A549 (cell line): ENCODE data around the gene OLIG2. TPM values are rescaled to one million over a fixed set of nuclear protein-coding genes. Genes with fewer than 3 reads are reported as not detected.

Experiments
- ATAC-seq, 2 experiments: fragments of 200-7000 bp in 1 of 2; fragments of >200 bp in 1 of 2; cut with Nextera tagmentation in 1 of 2; cut with Tn5 transposase in 1 of 2; 3 replicates each; pipeline versions ENCODE4 v1.8.0 to v1.9.1; 2018 to 2020; ENCODE audit warnings: mild to moderate bottlenecking in 1 of 2, moderate library complexity in 1 of 2
- CTCF ChIA-PET: fragments of 300-600 bp; sonication (Branson Sonifier 250); formaldehyde crosslinking; extraction: SDS; loops from one replicate; lab custom pipeline; 2021; ENCODE audit warnings: antibody characterized with exemption, inconsistent platforms; lab: Yijun Ruan, JAX
- POLR2A ChIA-PET: fragments of 350-600 bp; formaldehyde crosslinking; extraction: SDS; loops from one replicate; lab custom pipeline; 2021; ENCODE audit warnings: antibody characterized with exemption, inconsistent platforms; lab: Yijun Ruan, JAX
- DNase-seq, 2 experiments: peaks; one replicate each; pipeline versions ENCODE4 v3.0.0 to v3.0.0-alpha.2; 2011 to 2016; ENCODE audit warnings: low read depth in 1 of 2, low spot score in 1 of 2
- FAIRE-seq: peaks from 2 replicates; lab custom pipeline; 2011; peaks lifted over from hg19 to GRCh38; lab: Jason Lieb, UNC
- H3K27ac ChIP-seq, 2 experiments: fragments of >200 bp; sonication (Bioruptor Twin); formaldehyde crosslinking; 3 replicates each; pipeline ENCODE4 v1.5.1; 2016 to 2017
- H3K4me1 ChIP-seq: fragments of >200 bp; sonication (Bioruptor Twin); formaldehyde crosslinking; 3 replicates; pipeline ENCODE4 v1.6.1; 2016
- H3K4me2 ChIP-seq: fragments of >200 bp; sonication (Bioruptor Twin); formaldehyde crosslinking; 3 replicates; pipeline ENCODE4 v1.6.1; 2016
- H3K4me3 ChIP-seq: fragments of >200 bp; sonication (Bioruptor Twin); formaldehyde crosslinking; 3 replicates; pipeline ENCODE4 v1.5.1; 2016
- H3K9me3 ChIP-seq: fragments of >200 bp; sonication (Bioruptor Twin); formaldehyde crosslinking; 3 replicates; pipeline ENCODE4 v1.6.1; 2016
- FOXS1 ChIP-seq: fragments of 250-450 bp; sonication (Bioruptor Pico); IDR thresholded peaks from 2 replicates; pipeline ENCODE4 v1.5.0; 2020; ENCODE audit warnings: mild to moderate bottlenecking, moderate library complexity
- GATA3 ChIP-seq: IDR thresholded peaks from 2 replicates; pipeline ENCODE4 v1.6.1; 2012; ENCODE audit warnings: borderline replicate concordance
- HDAC2 ChIP-seq: fragments of 200-600 bp; sonication (generic); IDR thresholded peaks from 2 replicates; pipeline ENCODE4 v1.6.1; 2016
- HEYL ChIP-seq: fragments of 250-450 bp; sonication (Bioruptor Pico); IDR thresholded peaks from 2 replicates; pipeline ENCODE4 v1.8.0; 2021; ENCODE audit warnings: mild to moderate bottlenecking, moderate library complexity
- HOXB5 ChIP-seq: fragments of 250-450 bp; sonication (Bioruptor Pico); IDR thresholded peaks from 2 replicates; pipeline ENCODE4 v1.5.0; 2020; ENCODE audit warnings: mild to moderate bottlenecking, moderate library complexity
- MAFK ChIP-seq: fragments of 450-650 bp; IDR thresholded peaks from 2 replicates; pipeline ENCODE4 v1.6.1; 2014; ENCODE audit not compliant: partially characterized antibody
- MAZ ChIP-seq: fragments of 150-350 bp; IDR thresholded peaks from 2 replicates; pipeline ENCODE4 v1.6.1; 2014; ENCODE audit warnings: antibody characterized with exemption, low read depth, low read length, borderline replicate concordance
- MYC ChIP-seq: IDR thresholded peaks from 2 replicates; pipeline ENCODE4 v1.6.1; 2012; ENCODE audit warnings: mild to moderate bottlenecking, inconsistent platforms, low read length, improper control_type of control experiment, borderline replicate concordance
- NR3C1 ChIP-seq: fragments of >200 bp; sonication (Bioruptor Twin); formaldehyde crosslinking; IDR thresholded peaks from 3 replicates; pipeline ENCODE4 v1.6.1; 2017
- PHF8 ChIP-seq: fragments of 200-600 bp; sonication (generic); IDR thresholded peaks from 2 replicates; pipeline ENCODE4 v1.6.1; 2016; ENCODE audit warnings: low read depth, mild to moderate bottlenecking, antibody characterized with exemption, moderate library complexity, borderline replicate concordance
- RNF2 ChIP-seq: fragments of 200-600 bp; sonication (generic); IDR thresholded peaks from 2 replicates; pipeline ENCODE4 v1.6.1; 2016; ENCODE audit warnings: low read depth, mild to moderate bottlenecking, antibody characterized with exemption, moderate library complexity, borderline replicate concordance
- SREBF2 ChIP-seq: fragments of 450-650 bp; IDR thresholded peaks from 2 replicates; pipeline ENCODE4 v1.6.1; 2014; ENCODE audit warnings: mild to moderate bottlenecking, moderate library complexity
- ZFP36 ChIP-seq: fragments of 450-650 bp; IDR thresholded peaks from 2 replicates; pipeline ENCODE4 v1.6.1; 2014; ENCODE audit warnings: borderline replicate concordance; ENCODE audit not compliant: partially characterized antibody
- ZSCAN20 ChIP-seq: fragments of 250-450 bp; sonication (Bioruptor Pico); IDR thresholded peaks from 2 replicates; pipeline ENCODE4 v1.8.0; 2022; ENCODE audit warnings: mild to moderate bottlenecking, moderate library complexity
- WGBS: methylation state at CpG from one replicate; pipeline ENCODE4 v1.1.6; 2017; ENCODE audit errors: missing lambda C conversion rate; 5-methylcytosine and 5-hydroxymethylcytosine counted together
- polyA minus RNA-seq: library from RNA; depleted of rRNA, polyadenylated mRNA; stranded (reverse); fragments of >200 nt; gene quantifications from 2 replicates; pipeline ENCODE4 v1.2.3, GENCODE V29; 2011; rRNA and poly(A)+ RNA removed
- polyA plus RNA-seq, 4 experiments: library from polyadenylated mRNA; depleted of rRNA in 3 of 4; stranded (reverse); fragments of >200 nt; fragmentation: RNase III in 1 of 4; extraction: RNeasy Plus Mini Kit Qiagen cat#74134 plus additional on column Dnase treatment in 1 of 4; gene quantifications; 2 replicates in 3 of 4; 3 replicates in 1 of 4; pipeline ENCODE4 v1.2.3, GENCODE V29; 2011 to 2017
- TF ChIP-seq, protein P1 (sequence below): fragments of >200 bp; sonication (Bioruptor Twin); formaldehyde crosslinking; IDR thresholded peaks from 2 replicates; pipeline ENCODE4 v1.6.1; 2016
- TF ChIP-seq, protein P2 (sequence below): IDR thresholded peaks from 2 replicates; pipeline ENCODE4 v1.6.1; 2012
- TF ChIP-seq, protein P3 (sequence below): IDR thresholded peaks from 2 replicates; pipeline ENCODE4 v1.6.1; 2012; ENCODE audit warnings: low read depth, borderline replicate concordance
- TF ChIP-seq, protein P4 (sequence below): fragments of >200 bp; sonication (Bioruptor Twin); formaldehyde crosslinking; IDR thresholded peaks from 3 replicates; pipeline ENCODE4 v1.5.1; 2016
- TF ChIP-seq, protein P5 (sequence below): fragments of 150-350 bp; IDR thresholded peaks from 2 replicates; pipeline ENCODE4 v1.6.1; 2014; ENCODE audit warnings: low read depth, mild to moderate bottlenecking, low read length
- TF ChIP-seq, protein P6 (sequence below): fragments of 250-450 bp; sonication (Bioruptor Pico); IDR thresholded peaks from 2 replicates; pipeline ENCODE4 v1.5.0; 2020; ENCODE audit warnings: low read depth, mild to moderate bottlenecking, moderate library complexity

Gene OLIG2
- polyA plus RNA-seq (2011; rRNA removed) (not detected in 2 replicates), polyA plus RNA-seq (2017; fragmentation: RNase III; extraction: RNeasy Plus Mini Kit Qiagen cat#74134 plus additional on column Dnase treatment) (not detected in 3 replicates), polyA minus RNA-seq (0.04 TPM in 1 of 2 replicates, not detected in the other)
- polyA plus RNA-seq (2012; cell fraction: cytosol; rRNA removed), result not detected in 2 replicates
- polyA plus RNA-seq (2012; cell fraction: nucleus; rRNA removed), result not detected in 2 replicates

DNA sequence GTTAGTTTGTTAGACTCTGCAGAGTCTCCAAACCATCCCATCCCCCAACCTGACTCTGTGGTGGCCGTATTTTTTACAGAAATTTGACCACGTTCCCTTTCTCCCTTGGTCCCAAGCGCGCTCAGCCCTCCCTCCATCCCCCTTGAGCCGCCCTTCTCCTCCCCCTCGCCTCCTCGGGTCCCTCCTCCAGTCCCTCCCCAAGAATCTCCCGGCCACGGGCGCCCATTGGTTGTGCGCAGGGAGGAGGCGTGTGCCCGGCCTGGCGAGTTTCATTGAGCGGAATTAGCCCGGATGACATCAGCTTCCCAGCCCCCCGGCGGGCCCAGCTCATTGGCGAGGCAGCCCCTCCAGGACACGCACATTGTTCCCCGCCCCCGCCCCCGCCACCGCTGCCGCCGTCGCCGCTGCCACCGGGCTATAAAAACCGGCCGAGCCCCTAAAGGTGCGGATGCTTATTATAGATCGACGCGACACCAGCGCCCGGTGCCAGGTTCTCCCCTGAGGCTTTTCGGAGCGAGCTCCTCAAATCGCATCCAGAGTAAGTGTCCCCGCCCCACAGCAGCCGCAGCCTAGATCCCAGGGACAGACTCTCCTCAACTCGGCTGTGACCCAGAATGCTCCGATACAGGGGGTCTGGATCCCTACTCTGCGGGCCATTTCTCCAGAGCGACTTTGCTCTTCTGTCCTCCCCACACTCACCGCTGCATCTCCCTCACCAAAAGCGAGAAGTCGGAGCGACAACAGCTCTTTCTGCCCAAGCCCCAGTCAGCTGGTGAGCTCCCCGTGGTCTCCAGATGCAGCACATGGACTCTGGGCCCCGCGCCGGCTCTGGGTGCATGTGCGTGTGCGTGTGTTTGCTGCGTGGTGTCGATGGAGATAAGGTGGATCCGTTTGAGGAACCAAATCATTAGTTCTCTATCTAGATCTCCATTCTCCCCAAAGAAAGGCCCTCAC is at the start of gene OLIG2:
TSS of gene OLIG2 (plus strand) at position 447 of the 954 bp plus-strand sequence. CDS start 928 bp downstream, outside the sequence.
- FAIRE-seq, result no peak
- TF ChIP-seq HOXB5 (CRISPR knock-in tag) (no peak), ZSCAN20 (CRISPR knock-in tag) (no peak), GATA3 (no peak), SREBF2 (no peak), HDAC2 (no peak), MAZ (no peak), HEYL (no peak), NR3C1 (no peak), MYC (no peak), RNF2 (no peak), MAFK (no peak), FOXS1 (CRISPR knock-in tag) (no peak), ZFP36 (no peak), PHF8 (no peak)
- TF ChIP-seq, protein P1, sequence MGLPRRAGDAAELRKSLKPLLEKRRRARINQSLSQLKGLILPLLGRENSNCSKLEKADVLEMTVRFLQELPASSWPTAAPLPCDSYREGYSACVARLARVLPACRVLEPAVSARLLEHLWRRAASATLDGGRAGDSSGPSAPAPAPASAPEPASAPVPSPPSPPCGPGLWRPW, result no peak
- TF ChIP-seq, protein P2, sequence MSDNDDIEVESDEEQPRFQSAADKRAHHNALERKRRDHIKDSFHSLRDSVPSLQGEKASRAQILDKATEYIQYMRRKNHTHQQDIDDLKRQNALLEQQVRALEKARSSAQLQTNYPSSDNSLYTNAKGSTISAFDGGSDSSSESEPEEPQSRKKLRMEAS, result no peak
- TF ChIP-seq, protein P3, sequence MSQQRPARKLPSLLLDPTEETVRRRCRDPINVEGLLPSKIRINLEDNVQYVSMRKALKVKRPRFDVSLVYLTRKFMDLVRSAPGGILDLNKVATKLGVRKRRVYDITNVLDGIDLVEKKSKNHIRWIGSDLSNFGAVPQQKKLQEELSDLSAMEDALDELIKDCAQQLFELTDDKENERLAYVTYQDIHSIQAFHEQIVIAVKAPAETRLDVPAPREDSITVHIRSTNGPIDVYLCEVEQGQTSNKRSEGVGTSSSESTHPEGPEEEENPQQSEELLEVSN, result no peak
- TF ChIP-seq, protein P4, sequence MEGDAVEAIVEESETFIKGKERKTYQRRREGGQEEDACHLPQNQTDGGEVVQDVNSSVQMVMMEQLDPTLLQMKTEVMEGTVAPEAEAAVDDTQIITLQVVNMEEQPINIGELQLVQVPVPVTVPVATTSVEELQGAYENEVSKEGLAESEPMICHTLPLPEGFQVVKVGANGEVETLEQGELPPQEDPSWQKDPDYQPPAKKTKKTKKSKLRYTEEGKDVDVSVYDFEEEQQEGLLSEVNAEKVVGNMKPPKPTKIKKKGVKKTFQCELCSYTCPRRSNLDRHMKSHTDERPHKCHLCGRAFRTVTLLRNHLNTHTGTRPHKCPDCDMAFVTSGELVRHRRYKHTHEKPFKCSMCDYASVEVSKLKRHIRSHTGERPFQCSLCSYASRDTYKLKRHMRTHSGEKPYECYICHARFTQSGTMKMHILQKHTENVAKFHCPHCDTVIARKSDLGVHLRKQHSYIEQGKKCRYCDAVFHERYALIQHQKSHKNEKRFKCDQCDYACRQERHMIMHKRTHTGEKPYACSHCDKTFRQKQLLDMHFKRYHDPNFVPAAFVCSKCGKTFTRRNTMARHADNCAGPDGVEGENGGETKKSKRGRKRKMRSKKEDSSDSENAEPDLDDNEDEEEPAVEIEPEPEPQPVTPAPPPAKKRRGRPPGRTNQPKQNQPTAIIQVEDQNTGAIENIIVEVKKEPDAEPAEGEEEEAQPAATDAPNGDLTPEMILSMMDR, result no peak
- TF ChIP-seq, protein P5, sequence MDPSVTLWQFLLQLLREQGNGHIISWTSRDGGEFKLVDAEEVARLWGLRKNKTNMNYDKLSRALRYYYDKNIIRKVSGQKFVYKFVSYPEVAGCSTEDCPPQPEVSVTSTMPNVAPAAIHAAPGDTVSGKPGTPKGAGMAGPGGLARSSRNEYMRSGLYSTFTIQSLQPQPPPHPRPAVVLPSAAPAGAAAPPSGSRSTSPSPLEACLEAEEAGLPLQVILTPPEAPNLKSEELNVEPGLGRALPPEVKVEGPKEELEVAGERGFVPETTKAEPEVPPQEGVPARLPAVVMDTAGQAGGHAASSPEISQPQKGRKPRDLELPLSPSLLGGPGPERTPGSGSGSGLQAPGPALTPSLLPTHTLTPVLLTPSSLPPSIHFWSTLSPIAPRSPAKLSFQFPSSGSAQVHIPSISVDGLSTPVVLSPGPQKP, result no peak
- TF ChIP-seq, protein P6, sequence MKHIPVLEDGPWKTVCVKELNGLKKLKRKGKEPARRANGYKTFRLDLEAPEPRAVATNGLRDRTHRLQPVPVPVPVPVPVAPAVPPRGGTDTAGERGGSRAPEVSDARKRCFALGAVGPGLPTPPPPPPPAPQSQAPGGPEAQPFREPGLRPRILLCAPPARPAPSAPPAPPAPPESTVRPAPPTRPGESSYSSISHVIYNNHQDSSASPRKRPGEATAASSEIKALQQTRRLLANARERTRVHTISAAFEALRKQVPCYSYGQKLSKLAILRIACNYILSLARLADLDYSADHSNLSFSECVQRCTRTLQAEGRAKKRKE, result no peak
- H3K4me2 ChIP-seq, result peak within 1 kb of the TSS; percentile 26; the same call in 1 of the 3 replicates
- 30% methylated on average over 20 of the region's 59 CpGs for WGBS
- DNase-seq, result no peak
- no peaks in the 10 kb centered on the region for H3K4me1 ChIP-seq
- peak in 1 of 2 experiments; percentile 34; a peak in 2 of 6 replicates for ATAC-seq
- ChIA-PET CTCF (interaction anchor here (0.9 to 2.2 kb wide), 4 partner anchors 9 to 127 kb away, joined by 3 to 8 read pairs (median 4); no protein-coding TSS in a partner anchor), POLR2A (no interaction called here)
- H3K27ac ChIP-seq, result no peak within 1 kb of the TSS
- no peaks in the 10 kb centered on the region for H3K9me3 ChIP-seq
- H3K4me3 ChIP-seq, result no peak within 1 kb of the TSS
